Liver (tissue), 9 donors: ENCODE data around the gene ZDHHC9. TPM values are rescaled to one million over a fixed set of nuclear protein-coding genes. Genes with fewer than 3 reads are reported as not detected.

Source experiments
- DNase-seq: peaks from one replicate; pipeline ENCODE4 v3.0.0-alpha.2; 2017; ENCODE audit warnings: low spot score
- H3K27ac ChIP-seq, 2 donors: one replicate each; pipeline ENCODE4 v1.7.0; 2013; ENCODE audit warnings: inconsistent platforms in 2 of 2, low read length in 2 of 2, control low read depth in 1 of 2, low read depth in 1 of 2, mild to moderate bottlenecking in 1 of 2
- H3K27me3 ChIP-seq, 4 donors: one replicate each; pipeline versions ENCODE4 v1.6.1 to v1.7.0; 2013; ENCODE audit warnings: low read length in 3 of 4, inconsistent platforms in 1 of 4, mild to moderate bottlenecking in 1 of 4, moderate library complexity in 1 of 4; ENCODE audit not compliant: control insufficient read depth in 4 of 4, insufficient read depth in 4 of 4
- H3K36me3 ChIP-seq, 4 donors: one replicate each; pipeline versions ENCODE4 v1.6.1 to v1.7.0; 2013; ENCODE audit warnings: low read length in 3 of 4, mild to moderate bottlenecking in 3 of 4, low read depth in 1 of 4, moderate library complexity in 1 of 4; ENCODE audit not compliant: control insufficient read depth in 4 of 4, insufficient read depth in 3 of 4
- H3K4me1 ChIP-seq, 4 donors: one replicate each; pipeline versions ENCODE4 v1.6.1 to v1.7.0; 2013; ENCODE audit warnings: low read length in 3 of 4, mild to moderate bottlenecking in 3 of 4, moderate library complexity in 1 of 4; ENCODE audit not compliant: control insufficient read depth in 4 of 4, insufficient read depth in 4 of 4
- H3K4me3 ChIP-seq, 3 donors: one replicate each; pipeline versions ENCODE4 v1.6.1 to v1.7.0; 2013; ENCODE audit warnings: low read length in 3 of 3, control low read depth in 1 of 3, low read depth in 1 of 3, mild to moderate bottlenecking in 1 of 3
- H3K9ac ChIP-seq, 2 donors: one replicate each; pipeline ENCODE4 v1.7.0; 2013; ENCODE audit warnings: low read length in 2 of 2, mild to moderate bottlenecking in 2 of 2, moderate library complexity in 2 of 2, control low read depth in 1 of 2, low read depth in 1 of 2
- H3K9me3 ChIP-seq, 4 donors: one replicate each; pipeline versions ENCODE4 v1.6.1 to v1.7.0; 2013; ENCODE audit warnings: low read length in 3 of 4; ENCODE audit not compliant: control insufficient read depth in 4 of 4
- ATF3 ChIP-seq: IDR thresholded peaks from 2 replicates; pipeline ENCODE4 v1.6.1; 2016; ENCODE audit warnings: antibody characterized with exemption
- EGR1 ChIP-seq, 2 donors: IDR thresholded peaks; 2 replicates each; pipeline ENCODE4 v1.6.1; 2016 to 2018; ENCODE audit warnings: antibody characterized with exemption in 2 of 2, low read depth in 2 of 2
- FOXA1 ChIP-seq: IDR thresholded peaks from 2 replicates; pipeline ENCODE4 v1.6.1; 2016; ENCODE audit warnings: antibody characterized with exemption
- FOXA2 ChIP-seq: IDR thresholded peaks from 2 replicates; pipeline ENCODE4 v1.6.1; 2016; ENCODE audit warnings: antibody characterized with exemption
- GABPA ChIP-seq, 2 donors: IDR thresholded peaks in 1 of 2; conservative IDR thresholded peaks in 1 of 2; 2 replicates each; pipeline ENCODE4 v1.6.1; 2016; ENCODE audit warnings: antibody characterized with exemption in 2 of 2, mild to moderate bottlenecking in 1 of 2, moderate library complexity in 1 of 2
- HNF4A ChIP-seq, 2 donors: conservative IDR thresholded peaks; 2 replicates each; pipeline ENCODE4 v1.6.1; 2016; ENCODE audit warnings: antibody characterized with exemption in 2 of 2, mild to moderate bottlenecking in 2 of 2
- HNF4G ChIP-seq: IDR thresholded peaks from 2 replicates; pipeline ENCODE4 v1.6.1; 2016; ENCODE audit warnings: antibody characterized with exemption
- NR2F2 ChIP-seq: IDR thresholded peaks from 2 replicates; pipeline ENCODE4 v1.6.1; 2016; ENCODE audit warnings: antibody characterized with exemption
- RAD21 ChIP-seq, 2 donors: IDR thresholded peaks; 2 replicates each; pipeline ENCODE4 v1.6.1; 2016; ENCODE audit warnings: antibody characterized with exemption in 2 of 2, mild to moderate bottlenecking in 2 of 2
- RXRA ChIP-seq, 2 donors: IDR thresholded peaks; 2 replicates each; pipeline ENCODE4 v1.6.1; 2017 to 2018; ENCODE audit warnings: antibody characterized with exemption in 2 of 2, mild to moderate bottlenecking in 1 of 2
- SP1 ChIP-seq: IDR thresholded peaks from 2 replicates; pipeline ENCODE4 v1.6.1; 2018; ENCODE audit warnings: antibody characterized with exemption, mild to moderate bottlenecking
- TAF1 ChIP-seq: conservative IDR thresholded peaks from 2 replicates; pipeline ENCODE4 v1.6.1; 2016; ENCODE audit warnings: antibody characterized with exemption, mild to moderate bottlenecking
- YY1 ChIP-seq: IDR thresholded peaks from 2 replicates; pipeline ENCODE4 v1.6.1; 2016; ENCODE audit warnings: antibody characterized with exemption, mild to moderate bottlenecking
- ZBTB33 ChIP-seq: IDR thresholded peaks from 2 replicates; pipeline ENCODE4 v1.6.1; 2016; ENCODE audit warnings: antibody characterized with exemption
- WGBS: extraction: QIAGEN DNeasy Blood & Tissue Kit; methylation state at CpG from one replicate; pipeline ENCODE4 v1.1.7; 2013; 5-methylcytosine and 5-hydroxymethylcytosine counted together
- polyA plus RNA-seq, 2 donors: library from polyadenylated mRNA; stranded (reverse) in 1 of 2; unstranded in 1 of 2; fragments of 200-250 nt in 1 of 2; fragments of >200 nt in 1 of 2; fragmentation: Nextera tagmentation in 1 of 2; extraction: Ambion mirVana in 1 of 2; gene quantifications; one replicate each; pipeline versions ENCODE4 v1.2.1 to v1.2.3, GENCODE V29; 2013 to 2015
- total RNA-seq, 2 donors: library from RNA; depleted of rRNA; stranded (reverse); fragments of >200 nt; gene quantifications; one replicate each; pipeline ENCODE4 v1.2.3, GENCODE V29; 2014
- TF ChIP-seq, protein P1 (sequence below): IDR thresholded peaks from 2 replicates; pipeline ENCODE4 v1.6.1; 2016; ENCODE audit warnings: antibody characterized with exemption, mild to moderate bottlenecking
- TF ChIP-seq, protein P2 (sequence below): IDR thresholded peaks from 2 replicates; pipeline ENCODE4 v1.6.1; 2016; ENCODE audit warnings: antibody characterized with exemption
- donor health status: healthy.
- donor health status: healthy.
- donor health status: healthy.
- donor health status: healthy.
- donor health status: healthy.

The ZDHHC9 gene
- total and polyA plus RNA-seq, 4 donors, result 10.2 to 26.8 (median 24.3) TPM

- 93% methylated on average over 20 of the region's 20 CpGs for WGBS
- TF ChIP-seq ZBTB33, result no peak
- TF ChIP-seq FOXA1, result no peak
- TF ChIP-seq RAD21 (IDR thresholded peaks at IDR 0.05), result no peak
- no peak for TF ChIP-seq FOXA2
- no peak for TF ChIP-seq NR2F2
- no peak for TF ChIP-seq TAF1
- no peak for TF ChIP-seq GABPA (IDR thresholded peaks at IDR 0.05 in 1 of 2, conservative IDR thresholded peaks at IDR 0.05 in 1 of 2)
- TF ChIP-seq EGR1 (IDR thresholded peaks at IDR 0.05; ENCODE audit: low read depth in 2 of 2), result no peak
- TF ChIP-seq ATF3, result no peak
- TF ChIP-seq, protein P1, sequence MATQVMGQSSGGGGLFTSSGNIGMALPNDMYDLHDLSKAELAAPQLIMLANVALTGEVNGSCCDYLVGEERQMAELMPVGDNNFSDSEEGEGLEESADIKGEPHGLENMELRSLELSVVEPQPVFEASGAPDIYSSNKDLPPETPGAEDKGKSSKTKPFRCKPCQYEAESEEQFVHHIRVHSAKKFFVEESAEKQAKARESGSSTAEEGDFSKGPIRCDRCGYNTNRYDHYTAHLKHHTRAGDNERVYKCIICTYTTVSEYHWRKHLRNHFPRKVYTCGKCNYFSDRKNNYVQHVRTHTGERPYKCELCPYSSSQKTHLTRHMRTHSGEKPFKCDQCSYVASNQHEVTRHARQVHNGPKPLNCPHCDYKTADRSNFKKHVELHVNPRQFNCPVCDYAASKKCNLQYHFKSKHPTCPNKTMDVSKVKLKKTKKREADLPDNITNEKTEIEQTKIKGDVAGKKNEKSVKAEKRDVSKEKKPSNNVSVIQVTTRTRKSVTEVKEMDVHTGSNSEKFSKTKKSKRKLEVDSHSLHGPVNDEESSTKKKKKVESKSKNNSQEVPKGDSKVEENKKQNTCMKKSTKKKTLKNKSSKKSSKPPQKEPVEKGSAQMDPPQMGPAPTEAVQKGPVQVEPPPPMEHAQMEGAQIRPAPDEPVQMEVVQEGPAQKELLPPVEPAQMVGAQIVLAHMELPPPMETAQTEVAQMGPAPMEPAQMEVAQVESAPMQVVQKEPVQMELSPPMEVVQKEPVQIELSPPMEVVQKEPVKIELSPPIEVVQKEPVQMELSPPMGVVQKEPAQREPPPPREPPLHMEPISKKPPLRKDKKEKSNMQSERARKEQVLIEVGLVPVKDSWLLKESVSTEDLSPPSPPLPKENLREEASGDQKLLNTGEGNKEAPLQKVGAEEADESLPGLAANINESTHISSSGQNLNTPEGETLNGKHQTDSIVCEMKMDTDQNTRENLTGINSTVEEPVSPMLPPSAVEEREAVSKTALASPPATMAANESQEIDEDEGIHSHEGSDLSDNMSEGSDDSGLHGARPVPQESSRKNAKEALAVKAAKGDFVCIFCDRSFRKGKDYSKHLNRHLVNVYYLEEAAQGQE, result no peak
- TF ChIP-seq, protein P2, sequence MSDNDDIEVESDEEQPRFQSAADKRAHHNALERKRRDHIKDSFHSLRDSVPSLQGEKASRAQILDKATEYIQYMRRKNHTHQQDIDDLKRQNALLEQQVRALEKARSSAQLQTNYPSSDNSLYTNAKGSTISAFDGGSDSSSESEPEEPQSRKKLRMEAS, result no peak
- TF ChIP-seq YY1, result no peak
- no peak for TF ChIP-seq HNF4G
- TF ChIP-seq RXRA (IDR thresholded peaks at IDR 0.05), result no peak
- TF ChIP-seq SP1, result no peak
- TF ChIP-seq HNF4A (conservative IDR thresholded peaks at IDR 0.05), result no peak
- no peak overlapping the region for H3K4me3 ChIP-seq
- H3K4me1 ChIP-seq, result no peaks in the 10 kb centered on the region
- no peak overlapping the region for H3K9ac ChIP-seq
- no peaks in the 10 kb centered on the region for H3K9me3 ChIP-seq
- H3K36me3 ChIP-seq, result peaks cover 0 to 2% (median 0%) of the 10 kb centered on the region in 4 donors
- DNase-seq, result no peak
- no peak overlapping the region for H3K27ac ChIP-seq
- no peaks in the 10 kb centered on the region for H3K27me3 ChIP-seq
These were observed 50.0 kb downstream of the ZDHHC9 start for GRCh38 chrX:129793604-129794191.

- no peaks in the 10 kb centered on the region for H3K36me3 ChIP-seq
- H3K4me1 ChIP-seq, result no peaks in the 10 kb centered on the region
- no peak overlapping the region for H3K27ac ChIP-seq
- H3K9me3 ChIP-seq, result no peaks in the 10 kb centered on the region
- no peak overlapping the region for H3K4me3 ChIP-seq
- 93% methylated on average over 18 of the region's 18 CpGs for WGBS
- no peak for DNase-seq
- no peaks in the 10 kb centered on the region for H3K27me3 ChIP-seq
- no peak overlapping the region for H3K9ac ChIP-seq
- TF ChIP-seq ZBTB33 (no peak), RAD21 (IDR thresholded peaks at IDR 0.05) (no peak), HNF4A (conservative IDR thresholded peaks at IDR 0.05) (no peak), SP1 (no peak), TAF1 (no peak), EGR1 (IDR thresholded peaks at IDR 0.05; ENCODE audit: low read depth in 2 of 2) (no peak), FOXA2 (no peak), NR2F2 (no peak), YY1 (no peak), ATF3 (no peak), HNF4G (no peak)
- TF ChIP-seq, protein P1, result no peak
- TF ChIP-seq, protein P2, result no peak
These were observed 50.9 kb downstream of the ZDHHC9 start for GRCh38 chrX:129792586-129793291.
